ENCODE data around the gene RRM1.
"Not testable (repeated sequence)": the region's sequence is repeated elsewhere in the genome, so short reads cannot be mapped to it uniquely, and the experiment has no call there.

The RRM1 gene

DNA sequence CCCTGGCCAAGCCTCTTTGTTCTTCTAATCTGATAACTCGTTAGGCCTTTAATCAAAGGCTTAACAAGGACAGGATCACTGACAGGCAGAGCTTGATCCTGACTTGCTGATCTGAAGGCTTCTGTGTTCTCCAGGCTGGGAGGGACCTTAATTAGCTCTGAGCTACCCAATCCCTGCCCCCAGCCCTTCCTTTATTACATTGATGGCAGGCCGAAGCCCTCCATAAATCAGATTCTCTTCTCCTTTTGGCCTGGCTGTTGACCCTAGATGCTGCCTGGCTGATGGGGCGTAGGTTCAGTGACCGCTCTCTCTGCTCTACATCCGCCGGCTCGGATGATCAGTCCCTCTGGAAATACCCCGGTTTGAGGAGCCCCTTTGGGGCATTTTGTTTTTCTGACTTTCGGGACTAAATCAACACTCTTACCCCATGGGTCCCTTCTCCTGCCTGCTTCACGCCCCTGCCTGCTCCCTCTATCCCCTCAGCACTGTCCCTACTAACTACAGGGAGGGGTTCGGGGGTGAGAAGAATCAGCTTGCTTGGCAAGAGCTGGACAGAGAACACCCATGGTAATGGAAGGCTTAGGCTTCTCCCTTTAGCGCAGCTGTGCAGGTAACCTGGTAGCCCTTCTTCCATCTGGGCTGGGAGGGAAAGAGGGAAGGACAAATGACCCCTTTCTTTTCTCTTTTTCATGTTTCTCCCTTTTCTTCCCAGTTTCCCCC lies 10.0 kb upstream of the RRM1 start:
- no peak for DNase-seq

DNA sequence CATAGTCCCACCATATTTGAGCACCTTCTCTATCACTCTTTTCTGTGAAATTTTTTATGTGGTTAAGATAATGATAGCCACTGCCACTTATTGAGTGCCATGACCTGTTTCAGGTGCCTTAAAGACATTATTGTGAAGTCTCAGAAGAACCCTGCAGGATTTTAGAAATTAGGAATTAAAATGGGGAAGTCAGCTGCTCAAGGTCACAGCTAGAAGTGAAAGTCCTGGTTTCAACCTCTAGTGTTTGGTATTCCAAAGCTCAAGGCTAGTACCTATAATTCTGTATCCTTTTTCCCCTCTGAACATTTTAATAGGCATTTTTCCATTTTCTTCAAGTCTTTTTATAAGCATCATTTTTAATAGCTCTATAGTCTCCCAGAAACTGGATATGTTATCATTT lies 9.0 kb upstream of the RRM1 start:
- DNase-seq: no peak

DNA sequence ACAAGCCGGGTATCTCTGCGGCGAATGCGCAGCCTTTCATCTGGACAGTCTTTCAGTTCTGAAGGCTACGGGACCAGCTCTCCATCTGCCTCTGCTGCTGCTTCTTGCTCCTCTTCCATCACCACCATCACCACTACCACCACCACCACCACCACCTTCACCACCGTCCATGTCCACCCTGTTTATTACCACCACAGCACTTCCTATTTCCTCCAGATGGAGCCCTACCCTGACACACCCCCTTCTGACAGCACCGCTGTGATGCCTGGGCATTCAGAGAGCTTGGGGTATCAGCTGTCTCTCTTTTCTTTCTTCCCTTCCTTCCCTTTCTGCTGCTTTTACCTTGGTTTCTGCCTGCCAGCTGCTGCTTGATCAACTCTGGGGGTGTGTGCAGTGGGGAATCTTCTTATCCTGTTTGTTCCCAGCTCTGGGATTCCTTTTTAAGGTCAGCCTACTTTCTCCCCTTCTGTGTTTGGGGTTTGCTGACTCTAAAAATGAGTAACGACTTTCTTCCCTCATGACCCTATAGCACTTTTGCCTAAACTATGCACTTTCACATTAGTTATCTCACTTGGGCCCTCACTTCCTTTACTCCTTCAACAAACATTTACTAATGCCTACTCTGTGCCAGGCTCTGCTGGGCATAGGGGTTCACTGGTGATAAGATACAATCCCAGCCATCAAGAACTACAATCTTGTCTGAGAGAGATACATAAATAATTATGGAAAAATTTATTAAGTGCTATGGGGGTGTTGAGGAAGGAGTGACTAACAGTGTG lies 7.8 kb upstream of the RRM1 start:
- DNase-seq: no peak

DNA sequence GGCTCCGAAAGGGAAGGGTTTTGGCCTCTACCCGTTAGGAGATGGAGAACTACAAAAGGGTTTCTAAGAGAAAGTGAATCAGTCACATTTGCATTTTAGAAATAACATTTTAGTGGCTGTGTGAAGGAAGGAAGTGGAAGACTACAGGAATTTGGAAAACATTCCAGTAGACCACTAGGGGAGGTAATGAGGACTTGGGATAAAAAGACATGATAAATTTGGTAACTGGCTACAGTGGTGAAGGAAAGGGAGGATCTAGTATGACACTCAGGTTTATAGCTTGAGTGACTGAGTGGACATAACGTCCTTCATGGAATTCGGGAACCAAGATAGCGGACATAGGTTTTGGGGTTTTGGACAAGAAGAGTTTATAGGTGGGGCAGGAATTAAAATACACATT lies 7.0 kb upstream of the RRM1 start:
- DNase-seq: no peak

DNA sequence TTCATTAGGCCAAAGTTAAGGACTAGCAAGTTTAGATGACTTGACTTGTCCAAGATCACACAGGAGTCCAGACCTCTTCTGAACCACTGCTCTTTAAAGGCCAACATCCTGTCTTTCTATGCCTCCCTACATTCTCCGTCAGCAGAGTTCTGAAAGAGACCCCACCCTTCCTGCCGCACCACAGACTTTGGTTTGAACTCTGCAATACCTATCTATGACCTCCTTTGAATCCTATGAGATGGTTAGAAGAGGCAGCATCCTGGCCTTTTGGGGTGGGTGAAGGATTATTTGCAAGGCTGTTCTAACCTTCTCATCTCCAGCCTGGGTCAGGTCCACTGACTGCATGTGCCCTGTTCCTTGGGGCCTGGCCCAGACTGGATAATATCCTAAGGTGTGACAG lies 4.3 kb upstream of the RRM1 start:
- DNase-seq: no peak

DNA sequence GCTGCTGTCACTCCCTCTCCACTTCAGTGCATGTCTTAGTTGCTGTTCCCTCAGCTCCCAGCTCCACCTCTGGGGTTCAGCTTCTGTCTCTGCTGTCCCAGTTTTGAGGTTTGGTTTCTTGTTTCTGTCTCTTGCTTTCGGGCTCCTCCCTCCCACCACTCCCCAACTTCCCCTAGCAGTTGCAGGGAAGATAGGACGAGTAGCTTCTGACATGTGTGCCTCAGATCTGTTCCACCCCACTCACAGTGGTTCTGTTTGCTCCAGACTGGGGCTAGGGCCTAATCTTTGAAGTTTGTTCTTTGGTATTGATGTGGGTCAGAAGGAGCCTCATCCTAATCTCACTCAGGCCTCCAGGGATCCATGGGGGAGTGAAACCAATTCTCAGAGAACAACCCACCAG lies 2.6 kb upstream of the RRM1 start:
- no peak for DNase-seq

DNA sequence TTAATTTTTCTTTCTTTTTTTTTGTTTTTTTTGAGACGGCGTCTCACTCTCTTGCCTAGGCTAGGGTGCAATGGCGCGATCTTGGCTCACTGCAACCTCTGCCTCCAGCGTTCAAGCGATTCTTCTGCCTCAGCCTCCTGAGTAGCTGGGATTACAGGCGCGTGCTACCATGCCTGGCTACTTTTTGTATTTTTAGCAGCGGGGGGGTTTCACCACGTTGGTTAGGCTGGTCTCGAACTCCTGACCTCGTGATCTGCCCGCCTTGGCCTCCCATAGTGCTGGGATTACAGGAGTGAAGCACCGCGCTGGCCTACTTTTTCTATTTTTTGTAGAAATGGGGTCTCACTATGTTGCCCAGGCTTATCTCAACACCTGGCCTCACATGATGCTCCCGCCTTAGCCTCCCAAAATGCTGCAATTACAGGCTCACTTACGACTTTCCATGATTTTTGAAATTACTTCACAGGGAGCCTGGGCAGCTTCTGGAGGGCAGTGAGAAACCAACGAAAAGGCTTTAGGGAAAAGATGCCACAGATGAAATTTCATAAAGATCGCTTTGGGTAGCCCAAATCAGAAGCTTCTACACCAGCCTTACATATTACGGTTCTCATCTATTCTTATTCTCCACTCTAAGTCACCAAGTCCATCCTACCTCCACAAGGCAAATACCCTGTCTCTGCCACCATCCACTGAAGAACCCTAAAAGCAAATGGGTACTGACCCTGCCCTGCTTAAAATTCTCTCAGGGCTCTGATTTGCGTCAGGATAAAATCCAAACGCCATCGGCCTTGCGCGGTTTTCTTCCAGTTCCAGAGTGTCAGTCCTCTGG lies 866 bp upstream of the RRM1 start:
- no peak for DNase-seq

DNA sequence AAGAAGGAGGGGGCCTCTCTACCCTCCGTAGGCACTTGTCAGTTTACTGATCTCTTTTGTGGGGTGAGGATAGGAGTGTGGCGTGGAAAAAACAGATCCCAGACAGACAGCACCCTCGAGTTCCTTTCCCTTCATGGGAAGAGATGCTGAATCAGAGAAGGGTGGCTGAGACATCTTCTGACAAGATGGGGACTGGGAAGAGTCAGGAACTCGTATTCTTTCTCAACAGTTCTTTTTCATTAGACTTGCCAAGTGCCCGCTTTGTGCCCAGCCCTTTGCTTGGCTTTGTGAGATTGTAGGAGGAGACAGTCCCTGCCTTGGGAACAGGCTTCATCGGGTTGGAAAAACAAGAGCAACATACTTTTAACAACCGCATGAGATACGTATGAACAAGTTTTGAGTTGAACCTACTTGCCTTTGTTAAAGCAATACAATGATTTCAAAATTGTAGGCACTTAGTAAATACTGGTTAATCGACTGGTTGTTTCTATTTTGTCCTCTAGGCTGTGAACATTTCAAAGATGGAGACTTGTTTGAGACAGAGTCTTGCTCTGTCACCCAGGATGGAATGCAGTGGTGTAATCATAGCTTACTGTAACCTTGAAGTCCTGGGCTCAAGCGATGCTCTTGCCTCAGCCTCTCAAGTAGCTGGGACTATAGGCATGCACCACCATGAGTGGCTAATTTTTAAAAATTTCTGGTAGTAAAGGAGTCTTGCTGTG lies 1.1 kb downstream of the RRM1 start:
- DNase-seq: no peak

DNA sequence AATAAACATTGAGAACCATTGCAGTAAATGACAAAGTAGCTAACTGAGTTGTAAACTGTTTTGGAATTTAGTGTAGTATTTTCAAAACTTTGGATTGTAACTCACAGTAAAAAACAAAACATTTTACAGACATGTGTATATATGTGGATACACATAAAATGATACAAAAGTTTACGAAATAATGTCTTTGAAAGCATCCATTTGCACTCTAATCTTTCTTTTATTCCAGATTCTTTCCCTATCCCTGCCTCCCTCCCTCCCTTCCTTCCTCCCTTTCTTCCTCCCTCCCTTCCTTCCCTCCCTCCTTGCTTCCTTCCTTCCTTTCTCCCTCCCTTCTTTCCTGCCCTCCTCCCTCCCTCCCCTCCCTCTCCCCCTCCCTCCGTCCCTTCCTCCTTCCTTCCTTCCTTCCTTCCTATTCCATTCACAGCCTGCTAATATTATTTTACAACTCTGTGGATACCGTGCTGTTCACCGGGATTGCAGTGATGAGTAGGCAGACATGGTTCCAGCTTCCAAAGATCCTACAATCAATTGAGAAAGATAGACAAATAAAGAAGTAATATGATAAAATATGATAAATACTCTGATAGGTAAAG lies 3.5 kb downstream of the RRM1 start:
- DNase-seq: no peak

DNA sequence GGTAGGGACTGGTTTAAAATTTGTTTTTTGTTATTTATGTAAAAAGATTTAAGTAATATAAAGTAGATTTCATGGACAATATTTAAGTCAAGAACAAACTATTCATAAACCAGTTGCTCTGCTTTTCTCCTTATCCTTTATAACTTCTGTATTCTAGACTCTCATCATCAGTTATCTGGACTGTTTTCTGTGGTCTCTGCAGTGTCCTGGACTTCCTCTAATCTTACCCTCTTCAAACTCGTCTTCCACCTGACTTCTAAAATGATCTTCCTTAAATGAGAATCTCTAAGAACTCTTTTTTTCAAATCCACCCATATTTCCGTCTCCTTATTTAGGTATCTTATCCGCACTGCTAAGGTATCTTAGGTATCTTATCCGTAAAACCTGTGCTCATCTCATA lies 8.1 kb downstream of the RRM1 start:
- no peak for DNase-seq

DNA sequence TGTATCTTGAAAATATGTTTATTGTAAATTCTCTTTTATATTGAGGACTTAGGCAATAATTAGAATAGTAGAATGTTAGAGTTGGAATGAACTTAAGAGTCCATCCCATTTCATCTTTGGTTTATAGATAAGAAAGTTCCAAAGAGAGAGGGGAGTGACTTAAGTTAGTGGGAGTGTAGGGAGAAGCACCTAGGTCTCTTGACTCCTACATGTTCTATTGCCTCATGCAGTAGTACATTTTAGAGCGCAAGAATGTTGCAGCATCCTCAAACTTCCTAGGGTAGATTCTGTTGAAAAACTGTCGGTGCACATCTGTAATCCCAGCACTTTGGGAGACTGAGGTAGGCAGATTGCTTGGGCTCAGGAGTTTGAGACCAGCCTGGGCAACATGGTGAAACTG lies 8.7 kb downstream of the RRM1 start:
- DNase-seq: no peak

DNA sequence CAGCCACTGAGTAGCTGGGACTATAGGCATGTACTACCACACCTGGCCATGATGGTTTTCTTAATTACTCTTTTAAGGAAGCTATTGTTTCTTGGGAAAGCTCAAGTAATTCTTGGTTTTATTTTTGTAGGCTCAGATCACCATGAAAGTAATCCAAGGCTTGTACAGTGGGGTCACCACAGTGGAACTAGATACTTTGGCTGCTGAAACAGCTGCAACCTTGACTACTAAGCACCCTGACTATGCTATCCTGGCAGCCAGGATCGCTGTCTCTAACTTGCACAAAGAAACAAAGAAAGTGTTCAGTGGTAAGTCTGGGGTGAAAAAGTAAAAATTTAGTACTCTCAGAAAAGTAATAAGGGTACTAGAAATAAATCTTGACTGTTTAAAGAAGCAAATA lies 11.3 kb downstream of the RRM1 start:
- no peak for DNase-seq

DNA sequence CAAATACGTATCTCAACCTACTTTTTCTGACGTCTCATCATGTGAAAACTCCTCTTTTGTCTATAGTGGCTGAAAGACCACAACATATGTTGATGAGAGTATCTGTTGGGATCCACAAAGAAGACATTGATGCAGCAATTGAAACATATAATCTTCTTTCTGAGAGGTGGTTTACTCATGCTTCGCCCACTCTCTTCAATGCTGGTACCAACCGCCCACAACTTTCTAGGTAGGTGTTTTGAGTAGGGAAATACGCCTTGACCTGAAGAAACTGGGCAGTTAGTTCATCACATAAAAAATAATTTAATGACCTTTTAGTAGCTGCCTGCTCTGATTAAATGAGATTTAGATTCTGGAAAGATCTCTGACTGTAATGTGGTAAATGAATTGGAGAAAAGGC lies 17.2 kb downstream of the RRM1 start:
- DNase-seq: no peak

DNA sequence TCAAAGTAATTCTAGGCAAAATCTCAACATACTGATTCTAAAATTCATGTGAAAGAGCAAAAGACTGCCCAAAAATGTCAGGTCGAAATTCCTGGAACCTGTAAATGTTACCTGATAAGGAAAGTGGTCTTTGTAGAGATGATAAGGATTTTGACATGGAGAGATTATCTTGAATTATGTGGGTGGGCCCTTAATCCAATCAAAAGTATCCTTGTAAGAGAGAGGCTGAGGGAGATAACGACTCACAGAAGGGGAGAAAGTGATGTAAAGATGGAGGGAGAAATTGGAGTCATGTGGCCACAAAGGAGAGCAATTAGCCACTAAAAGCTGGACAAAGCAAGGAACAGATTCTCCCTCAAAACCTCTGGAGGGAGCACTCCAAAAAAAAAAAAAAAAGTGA lies 20.5 kb downstream of the RRM1 start:
- no peak for DNase-seq

DNA sequence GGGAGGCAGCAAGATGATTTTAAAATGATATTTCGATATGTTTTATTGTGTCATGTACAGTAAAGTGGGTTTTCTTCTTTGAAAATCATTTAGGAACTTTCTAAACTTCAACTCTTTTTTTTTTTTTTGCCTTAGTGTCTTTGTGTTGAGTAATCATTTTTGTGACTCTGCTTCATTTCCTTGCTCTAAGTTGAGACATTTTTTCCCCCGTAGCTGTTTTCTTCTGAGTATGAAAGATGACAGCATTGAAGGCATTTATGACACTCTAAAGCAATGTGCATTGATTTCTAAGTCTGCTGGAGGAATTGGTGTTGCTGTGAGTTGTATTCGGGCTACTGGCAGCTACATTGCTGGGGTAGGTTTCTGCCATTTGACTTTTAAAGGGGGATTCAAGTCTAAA lies 23.5 kb downstream of the RRM1 start:
- no peak for DNase-seq

DNA sequence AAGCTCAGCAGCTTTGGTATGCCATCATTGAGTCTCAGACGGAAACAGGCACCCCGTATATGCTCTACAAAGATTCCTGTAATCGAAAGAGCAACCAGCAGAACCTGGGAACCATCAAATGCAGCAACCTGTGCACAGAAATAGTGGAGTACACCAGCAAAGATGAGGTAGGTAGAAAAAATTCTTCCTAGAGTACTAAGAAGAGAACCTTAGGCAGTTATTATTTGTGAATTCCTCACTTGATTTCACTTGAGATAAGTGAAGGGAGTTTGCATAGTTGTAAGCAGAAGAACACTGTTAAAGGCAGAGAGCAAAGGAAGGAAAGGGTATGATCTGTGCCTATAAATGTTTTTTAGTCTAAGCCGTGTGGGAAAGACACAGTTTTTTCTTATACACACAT lies 28.6 kb downstream of the RRM1 start:
- no peak for DNase-seq

DNA sequence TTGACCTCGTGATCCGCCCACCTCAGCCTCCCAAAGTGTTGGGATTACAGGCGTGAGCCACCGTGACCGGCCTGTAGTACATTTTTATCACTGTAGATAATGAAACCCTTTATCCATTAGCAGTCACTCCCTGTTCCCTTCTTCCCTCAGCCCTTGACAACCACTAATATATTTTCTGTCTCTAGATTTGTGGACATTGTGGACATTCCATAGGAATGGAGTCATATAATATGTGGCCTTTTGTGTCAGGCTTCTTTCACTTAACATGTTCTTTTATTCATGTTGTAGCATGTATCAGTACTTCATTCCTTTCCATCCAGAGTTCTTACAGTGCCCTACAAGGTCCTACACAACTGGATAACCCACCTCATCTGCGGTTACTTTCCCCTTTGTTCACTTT lies 30.5 kb downstream of the RRM1 start:
- no peak for DNase-seq

DNA sequence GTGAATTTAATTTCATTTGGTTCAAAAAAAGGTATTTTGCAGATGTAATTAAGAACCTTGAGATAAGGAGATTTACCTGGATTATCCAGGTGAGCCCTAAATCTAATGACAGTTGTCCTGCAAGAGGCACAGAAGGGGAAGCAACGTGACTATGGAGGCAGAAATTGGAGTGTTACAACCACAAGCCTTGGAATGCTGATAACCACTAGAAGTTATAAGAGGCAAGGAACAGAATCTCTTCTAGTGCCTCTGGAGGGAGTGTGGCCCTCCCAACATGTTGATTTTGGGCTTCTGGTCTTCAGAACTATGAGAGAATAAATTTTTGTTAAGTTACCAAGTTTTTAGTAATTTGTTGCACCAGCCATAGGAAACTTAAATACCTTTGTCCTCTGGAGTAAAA lies 32.8 kb downstream of the RRM1 start:
- no peak for DNase-seq

DNA sequence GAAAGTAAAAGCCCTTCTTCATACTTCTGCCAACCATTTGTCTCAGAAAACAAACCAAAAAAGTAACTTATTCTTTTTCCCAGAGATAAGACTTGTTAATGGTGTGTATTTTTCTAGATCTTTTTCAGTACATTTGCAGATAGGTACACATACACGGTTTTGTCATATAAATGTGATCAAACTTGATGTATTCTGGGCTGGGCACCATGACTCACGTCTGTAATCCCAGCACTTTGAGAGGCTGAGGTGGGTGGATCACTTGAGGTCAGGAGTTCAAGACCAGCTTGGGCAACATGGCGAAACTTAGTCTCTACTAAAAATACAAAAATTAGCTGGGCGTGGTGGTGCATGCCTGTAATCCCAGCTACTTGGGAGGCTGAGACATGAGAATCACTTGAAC lies 35.6 kb downstream of the RRM1 start:
- not testable (repeated sequence) for DNase-seq

DNA sequence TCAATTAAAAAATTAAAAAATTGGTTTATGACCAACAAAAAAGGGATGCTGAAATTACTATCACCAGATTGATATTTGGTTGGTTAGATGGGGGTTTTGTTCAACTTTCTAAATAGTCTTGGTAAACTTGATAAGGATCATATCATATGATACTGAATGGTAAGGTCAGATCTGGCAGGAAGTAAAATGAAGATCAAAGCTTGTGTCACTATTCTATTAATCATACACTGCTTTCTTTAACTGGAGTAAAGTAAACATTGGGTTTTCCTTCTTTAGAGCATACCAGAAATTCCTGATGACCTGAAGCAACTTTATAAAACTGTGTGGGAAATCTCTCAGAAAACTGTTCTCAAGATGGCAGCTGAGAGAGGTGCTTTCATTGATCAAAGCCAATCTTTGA lies 40.2 kb downstream of the RRM1 start:
- DNase-seq: no peak

DNA sequence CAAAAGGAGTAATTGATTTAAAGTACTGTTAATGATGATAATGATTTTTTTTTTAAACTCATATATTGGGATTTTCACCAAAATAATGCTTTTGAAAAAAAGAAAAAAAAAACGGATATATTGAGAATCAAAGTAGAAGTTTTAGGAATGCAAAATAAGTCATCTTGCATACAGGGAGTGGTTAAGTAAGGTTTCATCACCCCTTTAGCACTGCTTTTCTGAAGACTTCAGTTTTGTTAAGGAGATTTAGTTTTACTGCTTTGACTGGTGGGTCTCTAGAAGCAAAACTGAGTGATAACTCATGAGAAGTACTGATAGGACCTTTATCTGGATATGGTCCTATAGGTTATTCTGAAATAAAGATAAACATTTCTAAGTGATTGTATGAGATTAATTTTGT lies 43.9 kb downstream of the RRM1 start:
- DNase-seq: no peak

DNA sequence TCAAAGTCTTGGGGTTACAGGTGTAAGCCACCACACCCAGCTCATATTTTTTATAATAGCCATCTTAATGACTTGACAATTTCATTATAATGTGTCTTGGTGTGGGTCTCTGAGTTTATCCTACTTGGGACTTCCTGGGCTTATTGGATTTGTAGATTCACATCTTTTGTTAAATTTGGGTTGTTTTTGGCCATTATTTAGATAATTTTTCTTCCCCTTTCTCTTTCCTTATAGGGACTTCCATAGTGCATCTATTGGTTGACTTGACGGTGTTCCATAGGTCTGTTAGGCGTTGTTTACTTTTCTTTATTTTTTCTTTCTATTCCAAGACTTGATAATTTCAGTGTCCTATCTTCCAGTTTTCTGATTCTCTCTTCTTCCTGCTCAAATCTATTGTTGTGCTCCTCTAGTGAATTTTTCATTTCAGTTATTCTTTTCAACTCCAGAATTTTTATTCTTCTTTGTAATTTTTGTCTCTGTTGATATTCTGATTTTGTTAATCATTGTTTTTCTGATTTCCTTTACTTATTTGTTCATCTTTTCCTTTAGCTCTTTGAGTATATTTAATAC lies 45.6 kb downstream of the RRM1 start:
- DNase-seq: no peak
